Stimulated activated CD8-positive, alpha-beta memory T cell treated with anti-CD3 and anti-CD28 coated beads, Interleukin-2, amount 100 ng/mL, for 1 hour (primary cell): ENCODE data around the gene YWHAB.
A peak's percentile ranks its signal among the peaks of the same experiment; 100 is the strongest.
"Not testable (repeated sequence)": the region's sequence is repeated elsewhere in the genome, so short reads cannot be mapped to it uniquely, and the experiment has no call there.

Experiments
- DNase-seq, 2 donors: peaks; one replicate each; pipeline ENCODE4 v3.0.0-alpha.2; 2020; ENCODE audit warnings: low read depth in 2 of 2

Gene YWHAB

DNA sequence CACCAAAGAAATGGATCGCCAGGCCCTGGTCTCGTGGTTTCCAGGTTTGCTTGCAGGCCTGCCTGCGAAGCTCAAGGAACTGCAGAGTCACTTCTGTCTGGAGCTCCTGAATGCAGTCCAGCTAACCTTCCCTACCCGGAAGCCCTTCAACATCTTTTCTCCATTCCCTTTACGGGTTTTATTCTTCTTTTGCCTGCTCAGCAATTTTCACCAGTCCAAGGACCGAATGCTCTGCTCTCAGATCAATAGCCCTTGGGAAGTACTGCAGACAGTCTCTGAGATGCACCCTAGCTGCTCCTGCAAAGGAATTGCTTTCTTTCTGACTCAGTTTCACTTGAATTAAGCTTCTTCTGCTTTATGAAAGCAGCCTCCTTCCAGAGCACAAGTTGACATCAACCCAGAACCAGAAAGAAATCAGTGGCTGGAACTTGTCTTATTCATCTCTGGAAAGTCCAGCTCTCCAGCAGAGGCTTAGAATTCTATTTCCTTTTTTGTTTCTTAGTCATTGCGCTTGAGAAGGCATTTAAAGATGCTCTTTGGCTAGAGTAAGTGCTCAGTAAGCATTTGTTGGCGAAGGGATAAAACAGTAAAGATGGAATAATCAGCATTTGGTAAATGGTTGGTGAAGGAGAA, 18.7 kb upstream of the YWHAB start:
- DNase-seq, result no peak

- no peak for DNase-seq
Measured at GRCh38 chr20:44869471-44869870, 16.0 kb upstream of the YWHAB start.

DNA sequence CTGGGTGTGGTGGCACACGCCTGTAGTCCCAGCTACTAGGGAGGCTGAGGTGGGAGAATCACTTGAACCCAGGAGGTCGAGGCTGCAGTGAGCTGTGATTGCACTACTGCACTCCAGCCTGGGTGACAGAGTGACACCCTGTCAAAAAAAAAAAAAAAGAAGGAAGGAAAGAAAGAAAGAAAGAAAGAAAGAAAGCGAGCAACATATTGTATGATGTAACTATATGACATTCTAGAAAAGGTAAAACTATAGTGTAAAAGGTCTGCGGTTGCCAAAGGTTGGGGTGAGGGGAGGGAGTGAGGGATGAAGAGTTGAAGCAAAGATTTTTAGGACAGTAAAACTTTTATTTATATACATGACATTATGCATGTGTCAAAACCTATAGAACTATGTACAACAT, 3.1 kb upstream of the YWHAB start:
- not testable (repeated sequence) for DNase-seq

- no peak for DNase-seq
Measured at GRCh38 chr20:44883214-44883902, 2.1 kb upstream of the YWHAB start.

DNA sequence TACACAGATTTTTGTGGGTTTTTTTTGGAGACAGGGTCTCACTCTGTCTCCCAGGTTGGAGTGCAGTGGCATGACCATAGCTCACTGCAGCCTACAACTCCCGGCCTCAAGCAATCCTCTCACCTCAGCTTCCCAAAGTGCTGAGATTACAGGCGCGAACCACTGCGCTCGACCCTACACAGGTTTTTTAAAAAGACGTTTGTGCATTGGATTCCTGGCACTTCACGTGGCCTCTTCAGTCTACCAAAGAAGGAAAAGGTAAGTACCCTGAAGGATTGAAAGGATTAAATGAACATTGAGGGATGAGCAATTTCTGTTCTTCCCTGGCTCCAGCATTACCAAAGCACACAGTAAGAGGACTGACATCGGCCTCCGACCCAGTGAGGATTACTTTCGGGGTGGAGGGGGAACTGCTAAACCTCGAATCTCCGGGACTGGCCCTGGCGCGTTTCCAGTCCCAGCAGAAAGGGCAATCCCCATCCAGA, 556 bp upstream of the YWHAB start:
- no peak for DNase-seq

DNA sequence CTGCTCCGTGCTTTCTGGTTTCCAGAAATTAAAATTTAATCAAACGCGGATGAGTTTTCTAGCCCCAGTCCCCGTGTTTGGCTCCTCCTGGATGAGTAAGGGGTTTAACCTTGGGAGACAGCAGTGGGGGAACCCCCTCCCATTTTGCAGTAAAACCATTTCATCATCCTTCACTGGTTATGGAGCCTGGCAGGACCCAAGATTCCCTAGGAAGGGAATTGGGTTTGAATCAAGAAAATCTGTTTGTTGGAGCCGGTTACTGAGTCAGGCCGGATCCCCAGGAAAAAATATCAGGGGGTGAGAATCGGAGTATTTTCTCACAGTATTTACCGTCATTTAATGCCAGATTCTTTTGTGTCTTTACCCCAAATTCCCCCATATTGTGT, 754 bp downstream of the YWHAB start:
- DNase-seq, result no peak

- no peak for DNase-seq
Measured at GRCh38 chr20:44886828-44887227, 1.3 kb downstream of the YWHAB start.

DNA sequence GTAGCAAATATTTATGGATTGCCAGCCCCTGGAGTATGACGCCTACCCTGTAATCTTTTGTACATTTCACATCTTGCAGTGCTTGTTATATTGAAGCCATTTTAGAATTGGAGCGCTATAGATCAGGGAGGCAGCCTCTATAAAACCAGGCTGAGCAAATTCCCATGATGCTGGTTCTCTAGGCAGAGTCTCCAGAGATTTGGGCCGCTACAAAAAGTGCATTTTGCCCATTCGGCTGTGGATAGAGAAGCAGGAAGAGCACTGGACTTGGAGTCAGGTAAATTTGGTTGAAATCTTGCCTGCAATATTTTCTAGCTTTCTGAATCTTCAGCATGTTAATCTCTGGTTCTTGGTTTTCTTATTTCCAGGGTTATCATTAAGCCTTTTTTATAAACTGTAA, 2.0 kb downstream of the YWHAB start:
- DNase-seq, result no peak

GRCh38 chr20:44888226-44889103, 3.0 kb downstream of the YWHAB start:
- DNase-seq, result no peak

- DNase-seq, result no peak
Measured at GRCh38 chr20:44891826-44892225, 6.3 kb downstream of the YWHAB start.

DNA sequence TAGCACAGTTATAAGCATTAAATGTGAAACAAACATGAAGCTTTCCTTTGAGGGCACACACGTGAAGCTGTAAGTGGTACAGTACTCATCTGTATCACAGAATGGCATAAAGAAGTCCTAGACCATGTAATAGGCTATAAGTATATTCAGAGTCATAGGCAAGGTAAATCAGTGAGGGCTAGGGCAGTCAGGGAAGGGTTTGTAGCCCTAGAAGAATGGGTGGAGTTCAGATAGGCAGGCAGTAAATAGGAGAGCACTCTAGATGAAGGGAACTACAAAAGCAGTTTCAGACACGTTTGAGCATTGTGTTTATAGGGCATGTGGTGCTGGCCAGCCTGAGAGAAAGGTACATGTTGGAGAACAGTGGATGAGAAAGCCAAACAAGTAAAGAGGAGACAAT, 9.5 kb downstream of the YWHAB start:
- DNase-seq, result no peak

DNA sequence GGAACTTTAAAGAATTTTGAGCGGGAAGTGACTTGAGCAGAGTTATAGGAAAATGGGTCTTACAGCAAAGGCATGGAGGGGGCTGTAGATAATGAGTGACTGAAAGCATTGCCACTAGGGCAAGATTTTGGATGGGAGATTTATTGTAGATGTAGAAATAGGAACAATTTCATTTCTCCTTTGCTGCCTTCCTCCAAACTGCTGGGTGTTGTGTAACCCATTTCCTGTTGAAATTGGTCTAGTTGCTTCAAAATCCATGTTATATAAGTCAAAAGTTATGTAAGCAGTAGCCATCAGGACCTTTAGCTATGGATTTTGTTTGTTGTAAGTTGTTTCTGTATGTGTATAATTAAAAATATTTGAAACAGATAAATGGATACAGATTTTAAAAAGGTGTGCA, 11.1 kb downstream of the YWHAB start:
- DNase-seq, result no peak

DNA sequence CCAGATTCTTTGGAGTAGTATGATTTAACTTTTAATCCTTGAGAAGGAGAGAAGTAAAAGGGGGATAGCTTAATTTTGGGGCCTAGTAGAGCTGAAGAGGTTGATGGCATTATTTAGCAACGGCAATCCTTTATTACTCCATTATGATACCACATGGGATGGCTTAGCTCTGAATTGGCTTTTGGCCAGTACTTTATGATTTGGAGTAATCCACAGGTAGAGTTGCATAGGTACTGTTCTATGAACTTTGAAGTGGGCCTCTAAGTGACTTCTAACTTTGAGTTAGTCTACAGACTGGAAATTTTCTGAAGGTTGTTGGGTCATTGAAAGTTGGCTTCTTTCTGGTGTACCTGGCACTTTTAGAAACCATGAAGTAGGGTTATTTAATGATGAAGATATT, 11.6 kb downstream of the YWHAB start:
- DNase-seq, result no peak

- no peak for DNase-seq
Measured at GRCh38 chr20:44900231-44900854, 14.8 kb downstream of the YWHAB start.

DNA sequence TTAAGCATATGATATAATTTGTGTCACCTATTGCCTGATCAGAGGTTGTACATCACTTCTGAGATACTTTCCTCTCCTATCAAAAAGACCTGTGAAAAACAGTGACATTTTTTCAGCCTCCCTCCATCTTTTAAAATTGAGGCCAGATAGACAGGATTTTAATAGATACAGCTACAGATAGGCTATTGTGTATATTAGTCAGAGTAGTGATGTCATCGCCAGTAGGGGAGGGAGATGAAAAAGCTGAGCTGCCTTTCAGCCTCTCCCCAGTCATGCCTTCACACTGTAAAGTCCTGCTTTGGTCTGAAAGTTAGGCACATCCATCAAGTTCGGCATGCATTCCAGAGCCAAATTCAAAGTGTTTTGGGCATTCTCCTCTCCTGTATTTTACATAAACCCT, 16.5 kb downstream of the YWHAB start:
- no peak for DNase-seq

DNA sequence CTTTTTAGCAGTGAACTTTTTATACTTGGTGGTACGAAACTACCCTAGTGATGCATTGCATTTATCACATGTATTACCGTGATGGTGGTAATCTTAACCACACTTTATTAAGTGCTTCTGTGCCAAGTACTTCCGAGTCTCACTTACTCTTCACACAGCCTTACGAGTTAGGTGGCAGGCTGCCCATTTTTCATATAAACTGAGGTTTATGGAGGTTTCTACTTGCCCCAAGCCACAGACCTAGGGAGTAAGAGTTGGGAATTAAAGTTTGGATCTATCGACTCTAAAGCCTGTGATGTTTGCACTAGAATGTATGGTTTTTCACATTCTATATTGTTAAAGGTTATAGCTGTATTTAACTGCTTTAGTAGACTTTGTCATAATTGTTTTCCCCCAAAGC, 18.9 kb downstream of the YWHAB start:
- no peak for DNase-seq

GRCh38 chr20:44908987-44909871, 23.7 kb downstream of the YWHAB start:
- DNase-seq, result no peak

GRCh38 chr20:44909872-44910689, 24.6 kb downstream of the YWHAB start, which contains the start of gene PABPC1L:
Gene PABPC1L, plus strand, starts transcription at chr20:44910060. Its CDS starts 84 bp downstream, at chr20:44910144.
- peak; percentile 47 to 71 for DNase-seq

DNA sequence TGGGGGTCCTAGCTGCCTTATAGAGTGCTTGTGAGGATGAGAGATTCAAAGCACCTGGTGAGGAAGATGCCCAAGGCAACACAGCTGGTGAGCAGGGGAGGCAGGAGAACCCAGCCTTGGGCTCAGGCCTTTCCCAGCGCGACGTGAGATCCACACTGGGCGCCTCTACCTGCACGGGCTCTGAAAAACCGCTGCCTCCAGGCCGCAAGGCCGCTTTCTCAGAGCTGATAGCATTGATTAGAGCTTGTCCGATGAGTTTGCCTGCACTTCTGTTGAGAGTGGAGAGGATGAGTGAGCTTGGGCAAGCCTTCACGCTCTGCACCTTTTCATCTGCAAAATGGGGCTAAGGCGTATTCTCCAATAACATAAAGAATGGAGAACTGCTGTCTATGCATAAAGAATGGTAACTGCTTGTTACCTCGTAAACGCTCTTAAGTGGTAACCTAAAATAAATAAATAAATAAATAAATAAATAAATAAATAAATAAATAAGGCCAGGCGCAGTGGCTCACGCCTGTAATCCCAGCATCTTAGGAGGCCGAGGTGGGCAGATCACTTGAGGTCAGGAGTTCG, 25.3 kb downstream of the YWHAB start:
- DNase-seq, result no peak
